PFSK-1 (cell line): ENCODE results near the gene CASP9.

Experiments
- POLR2AphosphoS5 ChIP-seq: IDR thresholded peaks from 2 replicates; pipeline ENCODE4 v1.6.1; 2012; ENCODE audit warnings: low read depth, mild to moderate bottlenecking, control low read depth, low read length, moderate library complexity
- TAF1 ChIP-seq: IDR thresholded peaks from 2 replicates; pipeline ENCODE4 v1.6.1; 2012; ENCODE audit warnings: low read length, control low read depth, borderline replicate concordance; ENCODE audit not compliant: insufficient read depth
- TF ChIP-seq, protein P1 (sequence below), 2 experiments: IDR thresholded peaks; 2 replicates each; pipeline versions ENCODE4 v1.6.1 to v1.8.0; 2011 to 2012; ENCODE audit warnings: low read depth in 2 of 2, low read length in 2 of 2, control low read depth in 1 of 2, inconsistent platforms in 1 of 2, mild to moderate bottlenecking in 1 of 2, moderate library complexity in 1 of 2; ENCODE audit not compliant: insufficient read depth in 1 of 2

DNA sequence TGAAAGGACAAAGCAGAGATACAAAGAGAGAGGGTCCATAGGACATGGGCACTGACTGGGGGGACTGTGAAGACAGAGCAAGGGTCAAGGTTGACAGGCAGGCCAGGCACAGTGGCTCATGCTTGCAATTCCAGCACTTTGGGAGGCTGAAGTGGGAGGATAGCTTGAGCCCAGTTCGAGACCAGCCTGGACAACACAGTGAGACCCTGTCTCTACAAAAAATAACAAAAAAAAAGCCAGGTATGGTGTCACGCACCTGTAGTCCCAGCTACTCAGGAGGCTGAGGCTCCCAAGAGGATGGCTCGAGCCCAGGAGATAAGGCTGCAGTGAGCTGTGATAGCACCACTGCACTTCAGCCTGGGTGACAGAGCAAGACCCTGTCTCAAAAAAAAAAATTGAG is 4.4 kb downstream of the CASP9 start:
- TF ChIP-seq POLR2AphosphoS5 (no peak), TAF1 (no peak)
- TF ChIP-seq, protein P1, sequence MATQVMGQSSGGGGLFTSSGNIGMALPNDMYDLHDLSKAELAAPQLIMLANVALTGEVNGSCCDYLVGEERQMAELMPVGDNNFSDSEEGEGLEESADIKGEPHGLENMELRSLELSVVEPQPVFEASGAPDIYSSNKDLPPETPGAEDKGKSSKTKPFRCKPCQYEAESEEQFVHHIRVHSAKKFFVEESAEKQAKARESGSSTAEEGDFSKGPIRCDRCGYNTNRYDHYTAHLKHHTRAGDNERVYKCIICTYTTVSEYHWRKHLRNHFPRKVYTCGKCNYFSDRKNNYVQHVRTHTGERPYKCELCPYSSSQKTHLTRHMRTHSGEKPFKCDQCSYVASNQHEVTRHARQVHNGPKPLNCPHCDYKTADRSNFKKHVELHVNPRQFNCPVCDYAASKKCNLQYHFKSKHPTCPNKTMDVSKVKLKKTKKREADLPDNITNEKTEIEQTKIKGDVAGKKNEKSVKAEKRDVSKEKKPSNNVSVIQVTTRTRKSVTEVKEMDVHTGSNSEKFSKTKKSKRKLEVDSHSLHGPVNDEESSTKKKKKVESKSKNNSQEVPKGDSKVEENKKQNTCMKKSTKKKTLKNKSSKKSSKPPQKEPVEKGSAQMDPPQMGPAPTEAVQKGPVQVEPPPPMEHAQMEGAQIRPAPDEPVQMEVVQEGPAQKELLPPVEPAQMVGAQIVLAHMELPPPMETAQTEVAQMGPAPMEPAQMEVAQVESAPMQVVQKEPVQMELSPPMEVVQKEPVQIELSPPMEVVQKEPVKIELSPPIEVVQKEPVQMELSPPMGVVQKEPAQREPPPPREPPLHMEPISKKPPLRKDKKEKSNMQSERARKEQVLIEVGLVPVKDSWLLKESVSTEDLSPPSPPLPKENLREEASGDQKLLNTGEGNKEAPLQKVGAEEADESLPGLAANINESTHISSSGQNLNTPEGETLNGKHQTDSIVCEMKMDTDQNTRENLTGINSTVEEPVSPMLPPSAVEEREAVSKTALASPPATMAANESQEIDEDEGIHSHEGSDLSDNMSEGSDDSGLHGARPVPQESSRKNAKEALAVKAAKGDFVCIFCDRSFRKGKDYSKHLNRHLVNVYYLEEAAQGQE (IDR thresholded peaks at IDR 0.05; ENCODE audit: insufficient read depth in 1 of 2, low read depth in 2 of 2, low read length in 2 of 2), result no peak
